HEK293 (cell line): Measurements from ENCODE around the gene BARD1.

Experiments used
- CTCF ChIA-PET: fragments of 350-600 bp; formaldehyde crosslinking; extraction: SDS; loops from one replicate; lab custom pipeline; 2021; ENCODE audit warnings: antibody characterized with exemption; lab: Yijun Ruan, JAX
- POLR2A ChIA-PET: fragments of 300-600 bp; formaldehyde crosslinking; extraction: SDS; loops from one replicate; lab custom pipeline; 2020; ENCODE audit warnings: antibody characterized with exemption, inconsistent platforms; lab: Yijun Ruan, JAX
- H3K27ac ChIP-seq: fragments of 200-500 bp; sonication (Bioruptor generic); 2 replicates; pipeline ENCODE4 v1.5.1; 2014; ENCODE audit warnings: low read depth, low read length, control low read depth, inconsistent platforms; ENCODE audit errors: extremely low read depth
- H3K36me3 ChIP-seq, 2 experiments: fragments of 200-500 bp in 1 of 2; sonication (Bioruptor generic) in 1 of 2; 1 replicate in 1 of 2; 2 replicates in 1 of 2; pipeline ENCODE4 v1.5.1; 2014 to 2017; ENCODE audit warnings: inconsistent platforms in 2 of 2, low read length in 2 of 2; ENCODE audit not compliant: control insufficient read depth in 2 of 2, insufficient read depth in 1 of 2
- H3K4me1 ChIP-seq: fragments of 200-500 bp; sonication (Bioruptor generic); 2 replicates; pipeline ENCODE4 v1.5.1; 2014; ENCODE audit warnings: mild to moderate bottlenecking, low read length, inconsistent platforms; ENCODE audit not compliant: control insufficient read depth, insufficient read depth
- H3K4me3 ChIP-seq: 2 replicates; pipeline ENCODE4 v1.5.1; 2011; ENCODE audit warnings: low read depth, mild to moderate bottlenecking, control low read depth, low read length, moderate library complexity
- H3K9me3 ChIP-seq: fragments of 200-500 bp; sonication (Bioruptor generic); 2 replicates; pipeline ENCODE4 v1.5.1; 2014; ENCODE audit warnings: low read depth, low read length, inconsistent platforms; ENCODE audit not compliant: control insufficient read depth, insufficient read depth
- GLI4 ChIP-seq: fragments of 450-650 bp; formaldehyde crosslinking; IDR thresholded peaks from 2 replicates; pipeline ENCODE4 v1.5.1; 2016; ENCODE audit warnings: missing biosample characterization, missing genetic modification characterization
- KLF1 ChIP-seq: fragments of 450-650 bp; formaldehyde crosslinking; IDR thresholded peaks from 2 replicates; pipeline ENCODE4 v1.5.1; 2016; ENCODE audit warnings: missing biosample characterization, missing genetic modification characterization
- KLF16 ChIP-seq: fragments of 450-650 bp; formaldehyde crosslinking; IDR thresholded peaks from 2 replicates; pipeline ENCODE4 v1.5.1; 2017; ENCODE audit warnings: missing biosample characterization, missing genetic modification characterization
- KLF7 ChIP-seq: fragments of 450-650 bp; formaldehyde crosslinking; IDR thresholded peaks from 2 replicates; pipeline ENCODE4 v1.5.1; 2016; ENCODE audit warnings: missing biosample characterization, missing genetic modification characterization, borderline replicate concordance
- KLF8 ChIP-seq: fragments of 450-650 bp; formaldehyde crosslinking; IDR thresholded peaks from 2 replicates; pipeline ENCODE4 v1.5.1; 2016; ENCODE audit warnings: missing biosample characterization, missing genetic modification characterization
- MEIS1 ChIP-seq: sonication (generic); formaldehyde crosslinking; IDR thresholded peaks from 2 replicates; pipeline ENCODE4 v1.8.1; 2022; ENCODE audit warnings: missing genetic modification reagents, mild to moderate bottlenecking, borderline replicate concordance
- MZF1 ChIP-seq: fragments of 450-650 bp; formaldehyde crosslinking; IDR thresholded peaks from 2 replicates; pipeline ENCODE4 v1.5.1; 2017; ENCODE audit warnings: missing biosample characterization, missing genetic modification characterization, borderline replicate concordance
- ZBTB48 ChIP-seq: fragments of 450-650 bp; formaldehyde crosslinking; IDR thresholded peaks from 2 replicates; pipeline ENCODE4 v1.5.1; 2016; ENCODE audit warnings: missing biosample characterization, missing genetic modification characterization
- ZFHX2 ChIP-seq: fragments of 450-650 bp; formaldehyde crosslinking; conservative IDR thresholded peaks from 2 replicates; pipeline ENCODE4 v1.5.1; 2016; ENCODE audit warnings: missing biosample characterization, missing genetic modification characterization
- ZNF121 ChIP-seq: fragments of 450-650 bp; formaldehyde crosslinking; IDR thresholded peaks from 2 replicates; pipeline ENCODE4 v1.5.1; 2016; ENCODE audit warnings: missing biosample characterization, missing genetic modification characterization
- ZNF184 ChIP-seq: fragments of 450-650 bp; IDR thresholded peaks from 2 replicates; pipeline ENCODE4 v1.5.1; 2018; ENCODE audit warnings: missing biosample characterization, mild to moderate bottlenecking, missing genetic modification characterization
- ZNF211 ChIP-seq: fragments of 450-650 bp; formaldehyde crosslinking; IDR thresholded peaks from 2 replicates; pipeline ENCODE4 v1.5.1; 2016; ENCODE audit warnings: low read depth, missing biosample characterization, missing genetic modification characterization
- ZNF350 ChIP-seq: fragments of 450-650 bp; formaldehyde crosslinking; IDR thresholded peaks from 2 replicates; pipeline ENCODE4 v1.5.0; 2017; ENCODE audit warnings: missing biosample characterization, mild to moderate bottlenecking, missing genetic modification characterization
- ZNF394 ChIP-seq: fragments of 450-650 bp; formaldehyde crosslinking; IDR thresholded peaks from 2 replicates; pipeline ENCODE4 v1.5.1; 2016; ENCODE audit warnings: missing biosample characterization, missing genetic modification characterization, mild to moderate bottlenecking, moderate library complexity, borderline replicate concordance
- ZNF416 ChIP-seq: fragments of 450-650 bp; formaldehyde crosslinking; IDR thresholded peaks from 2 replicates; pipeline ENCODE4 v1.5.1; 2016; ENCODE audit warnings: missing biosample characterization, missing genetic modification characterization
- ZNF501 ChIP-seq: fragments of 450-650 bp; formaldehyde crosslinking; IDR thresholded peaks from 2 replicates; pipeline ENCODE4 v1.5.1; 2016; ENCODE audit warnings: missing biosample characterization, missing genetic modification characterization
- ZNF677 ChIP-seq: fragments of 450-650 bp; IDR thresholded peaks from 2 replicates; pipeline ENCODE4 v1.5.0; 2018; ENCODE audit warnings: missing biosample characterization, mild to moderate bottlenecking, missing genetic modification characterization, moderate library complexity
- ZNF792 ChIP-seq: fragments of 450-650 bp; formaldehyde crosslinking; IDR thresholded peaks from 2 replicates; pipeline ENCODE4 v1.5.1; 2016; ENCODE audit warnings: missing biosample characterization, missing genetic modification characterization
- TF ChIP-seq, protein P1 (sequence below): fragments of 450-650 bp; formaldehyde crosslinking; IDR thresholded peaks from 2 replicates; pipeline ENCODE4 v1.5.1; 2016; ENCODE audit warnings: missing biosample characterization, missing genetic modification characterization, low read depth
- TF ChIP-seq, protein P2 (sequence below): fragments of 450-650 bp; formaldehyde crosslinking; IDR thresholded peaks from 2 replicates; pipeline ENCODE4 v1.5.1; 2016; ENCODE audit warnings: missing biosample characterization, missing genetic modification characterization
- TF ChIP-seq, protein P3 (sequence below): IDR thresholded peaks from 2 replicates; pipeline ENCODE4 v1.6.1; 2011; ENCODE audit warnings: mild to moderate bottlenecking, low read depth, low read length, borderline replicate concordance
- TF ChIP-seq, protein P4 (sequence below): fragments of 450-650 bp; formaldehyde crosslinking; IDR thresholded peaks from 2 replicates; pipeline ENCODE4 v1.5.1; 2017; ENCODE audit warnings: missing biosample characterization, missing genetic modification characterization

BARD1 gene

DNA sequence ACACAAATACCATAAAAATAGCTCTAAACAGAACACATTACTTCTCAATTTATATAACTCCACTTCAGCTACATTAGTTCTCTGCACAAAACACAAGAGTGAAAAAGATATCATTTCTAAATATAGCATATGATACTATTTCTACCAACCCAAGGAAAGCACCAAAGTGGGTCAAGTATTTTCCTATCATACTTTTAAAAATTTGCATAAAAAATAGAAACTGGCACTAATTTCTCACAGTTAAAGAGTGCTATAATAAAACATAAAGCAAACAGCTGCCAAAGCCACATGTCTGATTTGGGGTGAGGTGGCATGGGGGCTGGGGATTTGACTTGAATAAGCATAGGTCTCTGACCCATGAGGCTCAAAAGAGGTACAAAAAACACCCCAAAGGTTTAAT, 61.5 kb downstream of the BARD1 start:
- no peak overlapping the region for H3K4me3 ChIP-seq
- H3K36me3 ChIP-seq = peaks cover 46 to 62% of the 10 kb centered on the region in 2 experiments
- no peak overlapping the region for H3K27ac ChIP-seq
- no peaks in the 10 kb centered on the region for H3K4me1 ChIP-seq
- no peak for TF ChIP-seq KLF7 (tag by site-specific recombination)
- no peak for TF ChIP-seq MEIS1 (CRISPR knock-in tag)
- no peak for TF ChIP-seq ZNF501
- POLR2A ChIA-PET = no interaction called here
- no peaks in the 10 kb centered on the region for H3K9me3 ChIP-seq
- CTCF ChIA-PET = no interaction called here

DNA sequence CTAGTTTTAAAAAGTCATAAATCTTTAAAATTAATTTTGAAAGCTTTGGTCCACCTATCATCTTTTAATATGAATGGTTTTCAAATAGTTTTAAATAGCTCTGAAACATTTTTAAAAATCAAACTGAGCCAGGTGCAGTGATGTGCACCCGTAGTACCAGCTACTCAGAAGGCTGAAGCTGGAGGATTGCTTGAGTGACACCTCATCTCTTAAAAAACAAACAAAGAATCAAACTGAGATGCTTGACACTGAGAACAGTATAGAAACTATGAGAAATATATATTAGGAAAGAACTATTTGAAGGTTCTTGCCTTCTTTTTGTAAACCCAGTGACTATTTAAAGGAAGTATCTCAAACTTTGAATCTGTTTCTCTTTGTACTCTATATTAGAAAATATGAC, 67.4 kb downstream of the BARD1 start:
- Histone ChIP-seq H3K27ac (no peak overlapping the region), H3K4me3 (no peak overlapping the region)
- POLR2A ChIA-PET = no interaction called here
- TF ChIP-seq KLF16 (tag by site-specific recombination) = no peak
- no peak for TF ChIP-seq ZNF792 (tag by site-specific recombination)
- TF ChIP-seq, all 188 proteins: peak for 0
- CTCF ChIA-PET = no interaction called here
- Histone ChIP-seq H3K4me1 (no peaks in the 10 kb centered on the region), H3K36me3 (peaks cover 38 to 41% of the 10 kb centered on the region in 2 experiments), H3K9me3 (no peaks in the 10 kb centered on the region)

DNA sequence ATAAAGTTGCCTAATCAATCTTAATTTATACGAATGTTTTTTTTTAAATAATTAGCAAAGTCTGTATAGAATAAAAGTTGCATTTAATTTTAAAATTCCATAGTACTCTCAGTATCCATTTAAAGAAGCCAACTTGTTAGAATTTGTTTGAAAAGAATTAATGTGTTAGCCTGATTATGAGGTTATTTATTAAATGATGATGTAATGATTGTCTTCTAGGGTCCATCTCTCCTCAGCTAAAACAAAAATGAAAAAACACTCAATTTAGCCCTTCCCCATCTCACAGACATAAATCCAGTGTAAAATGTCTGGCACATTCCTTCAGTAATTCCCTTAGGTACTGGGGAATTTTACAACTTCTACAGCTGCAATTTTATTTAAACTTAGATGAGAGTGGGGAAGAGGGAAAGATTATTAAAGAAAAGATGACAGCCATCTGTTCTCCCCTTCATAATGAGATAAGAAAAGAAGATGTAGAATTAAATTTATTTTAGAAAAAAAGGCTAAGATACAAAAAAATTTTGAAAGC, 68.6 kb downstream of the BARD1 start:
- Histone ChIP-seq H3K27ac (no peak overlapping the region), H3K9me3 (no peaks in the 10 kb centered on the region), H3K4me3 (no peak overlapping the region), H3K36me3 (peaks cover 33 to 44% of the 10 kb centered on the region in 2 experiments), H3K4me1 (no peaks in the 10 kb centered on the region)
- TF ChIP-seq ZNF121 = no peak
- TF ChIP-seq, protein P1, sequence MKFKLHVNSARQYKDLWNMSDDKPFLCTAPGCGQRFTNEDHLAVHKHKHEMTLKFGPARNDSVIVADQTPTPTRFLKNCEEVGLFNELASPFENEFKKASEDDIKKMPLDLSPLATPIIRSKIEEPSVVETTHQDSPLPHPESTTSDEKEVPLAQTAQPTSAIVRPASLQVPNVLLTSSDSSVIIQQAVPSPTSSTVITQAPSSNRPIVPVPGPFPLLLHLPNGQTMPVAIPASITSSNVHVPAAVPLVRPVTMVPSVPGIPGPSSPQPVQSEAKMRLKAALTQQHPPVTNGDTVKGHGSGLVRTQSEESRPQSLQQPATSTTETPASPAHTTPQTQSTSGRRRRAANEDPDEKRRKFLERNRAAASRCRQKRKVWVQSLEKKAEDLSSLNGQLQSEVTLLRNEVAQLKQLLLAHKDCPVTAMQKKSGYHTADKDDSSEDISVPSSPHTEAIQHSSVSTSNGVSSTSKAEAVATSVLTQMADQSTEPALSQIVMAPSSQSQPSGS (tag by site-specific recombination) = peak; percentile 44; the same call in 1 of the 2 replicates
- ChIA-PET POLR2A (no interaction called here), CTCF (no interaction called here)

DNA sequence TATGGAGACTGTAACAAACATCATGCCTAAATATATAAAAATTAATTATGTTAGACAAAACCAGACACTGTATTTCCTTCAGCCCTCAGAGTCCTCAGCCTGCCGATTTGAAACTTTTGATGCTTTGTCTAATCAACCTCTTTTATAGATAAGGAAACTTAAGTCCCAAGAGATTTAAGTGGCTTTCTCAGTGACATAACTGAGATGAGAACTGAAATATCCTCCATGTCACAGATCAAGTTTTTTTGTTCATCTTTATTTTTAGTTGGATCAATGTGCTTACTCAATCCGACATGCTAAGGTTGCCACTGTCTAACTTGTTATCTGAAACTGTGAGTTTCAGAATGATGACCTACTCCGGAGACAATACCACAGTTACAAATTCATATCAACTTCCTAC, 72.3 kb downstream of the BARD1 start:
- no peak for TF ChIP-seq ZFHX2 (tag by site-specific recombination)
- no peak for TF ChIP-seq ZNF350
- TF ChIP-seq, protein P2, sequence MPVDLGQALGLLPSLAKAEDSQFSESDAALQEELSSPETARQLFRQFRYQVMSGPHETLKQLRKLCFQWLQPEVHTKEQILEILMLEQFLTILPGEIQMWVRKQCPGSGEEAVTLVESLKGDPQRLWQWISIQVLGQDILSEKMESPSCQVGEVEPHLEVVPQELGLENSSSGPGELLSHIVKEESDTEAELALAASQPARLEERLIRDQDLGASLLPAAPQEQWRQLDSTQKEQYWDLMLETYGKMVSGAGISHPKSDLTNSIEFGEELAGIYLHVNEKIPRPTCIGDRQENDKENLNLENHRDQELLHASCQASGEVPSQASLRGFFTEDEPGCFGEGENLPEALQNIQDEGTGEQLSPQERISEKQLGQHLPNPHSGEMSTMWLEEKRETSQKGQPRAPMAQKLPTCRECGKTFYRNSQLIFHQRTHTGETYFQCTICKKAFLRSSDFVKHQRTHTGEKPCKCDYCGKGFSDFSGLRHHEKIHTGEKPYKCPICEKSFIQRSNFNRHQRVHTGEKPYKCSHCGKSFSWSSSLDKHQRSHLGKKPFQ = no peak
- TF ChIP-seq GLI4 (tag by site-specific recombination) = no peak
- TF ChIP-seq, protein P3, sequence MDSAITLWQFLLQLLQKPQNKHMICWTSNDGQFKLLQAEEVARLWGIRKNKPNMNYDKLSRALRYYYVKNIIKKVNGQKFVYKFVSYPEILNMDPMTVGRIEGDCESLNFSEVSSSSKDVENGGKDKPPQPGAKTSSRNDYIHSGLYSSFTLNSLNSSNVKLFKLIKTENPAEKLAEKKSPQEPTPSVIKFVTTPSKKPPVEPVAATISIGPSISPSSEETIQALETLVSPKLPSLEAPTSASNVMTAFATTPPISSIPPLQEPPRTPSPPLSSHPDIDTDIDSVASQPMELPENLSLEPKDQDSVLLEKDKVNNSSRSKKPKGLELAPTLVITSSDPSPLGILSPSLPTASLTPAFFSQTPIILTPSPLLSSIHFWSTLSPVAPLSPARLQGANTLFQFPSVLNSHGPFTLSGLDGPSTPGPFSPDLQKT = no peak
- TF ChIP-seq KLF1 (tag by site-specific recombination) = no peak
- no peak for TF ChIP-seq ZNF211
- TF ChIP-seq KLF8 (tag by site-specific recombination) = no peak
- TF ChIP-seq KLF16 (tag by site-specific recombination) = no peak
- TF ChIP-seq, protein P4, sequence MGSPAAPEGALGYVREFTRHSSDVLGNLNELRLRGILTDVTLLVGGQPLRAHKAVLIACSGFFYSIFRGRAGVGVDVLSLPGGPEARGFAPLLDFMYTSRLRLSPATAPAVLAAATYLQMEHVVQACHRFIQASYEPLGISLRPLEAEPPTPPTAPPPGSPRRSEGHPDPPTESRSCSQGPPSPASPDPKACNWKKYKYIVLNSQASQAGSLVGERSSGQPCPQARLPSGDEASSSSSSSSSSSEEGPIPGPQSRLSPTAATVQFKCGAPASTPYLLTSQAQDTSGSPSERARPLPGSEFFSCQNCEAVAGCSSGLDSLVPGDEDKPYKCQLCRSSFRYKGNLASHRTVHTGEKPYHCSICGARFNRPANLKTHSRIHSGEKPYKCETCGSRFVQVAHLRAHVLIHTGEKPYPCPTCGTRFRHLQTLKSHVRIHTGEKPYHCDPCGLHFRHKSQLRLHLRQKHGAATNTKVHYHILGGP = no peak
- no peak for TF ChIP-seq ZNF184 (tag by site-specific recombination)
- no peak for TF ChIP-seq ZNF792 (tag by site-specific recombination)
- TF ChIP-seq MZF1 = no peak
- no peak for TF ChIP-seq ZNF416 (tag by site-specific recombination)
- TF ChIP-seq ZBTB48 (tag by site-specific recombination) = no peak
- TF ChIP-seq ZNF677 (tag by site-specific recombination) = no peak
- no peak for TF ChIP-seq ZNF394 (tag by site-specific recombination)
- no peaks in the 10 kb centered on the region for H3K9me3 ChIP-seq
- ChIA-PET CTCF (no interaction called here), POLR2A (no interaction called here)
- no peaks in the 10 kb centered on the region for H3K4me1 ChIP-seq
- no peak overlapping the region for H3K4me3 ChIP-seq
- peaks cover 13 to 19% of the 10 kb centered on the region in 2 experiments for H3K36me3 ChIP-seq
- H3K27ac ChIP-seq = no peak overlapping the region
